Activated CD4-positive, alpha-beta T cell treated with anti-CD3 and anti-CD28 coated beads for 36 hours (primary cell): ENCODE data around the gene CCIN. TPM values are rescaled to one million over a fixed set of nuclear protein-coding genes. Genes with fewer than 3 reads are reported as not detected.
A peak's percentile ranks its signal among the peaks of the same experiment; 100 is the strongest.

Source experiments
- ATAC-seq: fragments of 200-7000 bp; cut with Tn5 transposase; one replicate; pipeline ENCODE4 v1.10.0; 2021; ENCODE audit warnings: mild to moderate bottlenecking, moderate library complexity
- CTCF ChIA-PET: fragments of 350-600 bp; sonication (Branson Sonifier 250); formaldehyde crosslinking; loops from one replicate; lab custom pipeline; 2021; ENCODE audit warnings: antibody characterized with exemption; lab: Charles Lee
- POLR2A ChIA-PET: fragments of 350-600 bp; sonication (Branson Sonifier 250); formaldehyde crosslinking; loops from one replicate; lab custom pipeline; 2021; ENCODE audit warnings: antibody characterized with exemption, inconsistent platforms; lab: Charles Lee
- DNase-seq: peaks from one replicate; pipeline ENCODE4 v3.0.0-alpha.2; 2020
- H3K27ac Mint-ChIP-seq: one replicate; pipeline ENCODE4 v1.8.0; 2021; ENCODE audit warnings: mixed read lengths
- H3K27me3 Mint-ChIP-seq: one replicate; pipeline ENCODE4 v1.8.0; 2021; ENCODE audit warnings: mixed read lengths
- H3K36me3 Mint-ChIP-seq: one replicate; pipeline ENCODE4 v1.8.0; 2021; ENCODE audit warnings: low read depth, mixed read lengths
- H3K4me1 Mint-ChIP-seq: one replicate; pipeline ENCODE4 v1.8.0; 2021; ENCODE audit warnings: mixed read lengths
- H3K4me3 Mint-ChIP-seq: one replicate; pipeline ENCODE4 v1.8.0; 2021; ENCODE audit warnings: mild to moderate bottlenecking, moderate library complexity, mixed read lengths
- H3K9me3 Mint-ChIP-seq: one replicate; pipeline ENCODE4 v1.8.0; 2021; ENCODE audit warnings: low read depth, mixed read lengths
- intact Hi-C, 2 experiments: fragments of 100-400 bp; cut with DNase I in 1 of 2; cut with micrococcal nuclease in 1 of 2; formaldehyde crosslinking; loops; one replicate each; pipeline versions ENCODE4 v1.14.2 to v1.15.1; 2022 to 2024; cut with DNase I, micrococcal nuclease
- total RNA-seq, 2 experiments: library from RNA; stranded (reverse); gene quantifications; one replicate each; pipeline ENCODE4 v1.2.3, GENCODE V29; 2021

Gene CCIN
- total RNA-seq, 2 experiments from 2014 or later: not detected

GRCh38 chr9:36148311-36149051 lies 20.7 kb upstream of the CCIN start:
- ChIA-PET CTCF (interaction anchor here (0.6 to 2.1 kb wide), 9 partner anchors 8 to 140 kb away, joined by 3 to 9 read pairs (median 4); partner anchors contain the start of gene CLTA), POLR2A (no interaction called here)
- H3K4me1 Mint-ChIP-seq: peaks cover 85% of the 10 kb centered on the region
- no peaks in the 10 kb centered on the region for H3K27me3 Mint-ChIP-seq
- intact Hi-C loops: no loop called here
- ATAC-seq (peak; percentile 3), DNase-seq (peak; percentile 84)
- peaks cover 12% of the 10 kb centered on the region for H3K9me3 Mint-ChIP-seq
- H3K4me3 Mint-ChIP-seq: no peak overlapping the region
- peaks cover 34% of the 10 kb centered on the region for H3K36me3 Mint-ChIP-seq
- peak overlapping the region; percentile 4 for H3K27ac Mint-ChIP-seq

DNA sequence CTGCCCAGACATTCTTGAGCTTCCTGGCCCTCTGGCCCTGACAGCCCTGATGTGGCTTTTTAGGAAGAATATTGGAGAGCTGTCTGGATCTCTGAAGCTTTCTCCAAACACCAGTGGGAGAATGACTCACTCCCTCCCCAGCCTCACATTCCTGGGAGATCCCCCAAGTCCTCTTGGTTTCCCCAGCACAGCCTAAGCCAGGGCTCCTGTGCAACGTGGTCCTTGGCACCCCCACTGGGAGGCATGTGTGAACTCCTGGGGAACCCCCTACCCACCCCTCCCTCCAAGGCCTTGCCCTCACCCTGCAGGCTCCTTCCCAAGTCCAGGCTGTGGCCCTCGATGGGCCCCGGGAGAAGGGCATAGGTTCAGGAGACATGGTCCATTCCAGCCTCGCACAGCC lies 20.0 kb upstream of the CCIN start:
- DNase-seq (no peak), ATAC-seq (no peak)
- Mint-ChIP-seq H3K36me3 (peaks cover 32% of the 10 kb centered on the region), H3K27me3 (no peaks in the 10 kb centered on the region), H3K4me3 (no peak overlapping the region), H3K9me3 (peaks cover 12% of the 10 kb centered on the region), H3K27ac (peak overlapping the region; percentile 4), H3K4me1 (peaks cover 84% of the 10 kb centered on the region)
- CTCF ChIA-PET: interaction anchor here (0.6 to 2.1 kb wide), 10 partner anchors 8 to 294 kb away, joined by 3 to 9 read pairs (median 4); partner anchors contain the start of gene CLTA
- POLR2A ChIA-PET: no interaction called here
- intact Hi-C loops: no loop called here

GRCh38 chr9:36150574-36151315 lies 18.4 kb upstream of the CCIN start:
- H3K36me3 Mint-ChIP-seq: peaks cover 21% of the 10 kb centered on the region
- peaks cover 76% of the 10 kb centered on the region for H3K4me1 Mint-ChIP-seq
- peak overlapping the region; percentile 95 for H3K27ac Mint-ChIP-seq

GRCh38 chr9:36151316-36152210 lies 17.6 kb upstream of the CCIN start:
- CTCF ChIA-PET: interaction anchor here (0.7 to 1.7 kb wide), 9 partner anchors 7 to 403 kb away, joined by 3 to 5 read pairs (median 4); partner anchors contain the start of genes CLTA and GLIPR2
- POLR2A ChIA-PET: interaction anchor here (0.6 to 1.7 kb wide), 2 partner anchors 38 to 144 kb away, joined by 4 to 8 read pairs; partner anchors contain the start of gene CLTA
- H3K4me1 Mint-ChIP-seq: peaks cover 69% of the 10 kb centered on the region

More at GRCh38 chr9:36150574-36151315, 18.4 kb upstream of the CCIN start:
- Mint-ChIP-seq H3K4me3 (peak overlapping the region; percentile 69), H3K27me3 (no peaks in the 10 kb centered on the region), H3K9me3 (peaks cover 7% of the 10 kb centered on the region)
- intact Hi-C loops: loop anchor here in 1 of 2 experiments (1.0 to 2.0 kb wide), 2 partner anchors 10 to 14 kb away; partner anchors contain the start of gene GLIPR2
- ChIA-PET CTCF (interaction anchor here (0.9 to 2.1 kb wide), 5 partner anchors 9 to 54 kb away, joined by 3 to 9 read pairs (median 4); partner anchors contain the start of genes CLTA and GLIPR2), POLR2A (interaction anchor here (0.6 to 1.7 kb wide), 2 partner anchors 39 to 143 kb away, joined by 4 to 8 read pairs; partner anchors contain the start of gene CLTA)
- no peak for ATAC-seq
- no peak for DNase-seq

GRCh38 chr9:36152741-36153438 lies 16.3 kb upstream of the CCIN start:
- Mint-ChIP-seq H3K9me3 (no peaks in the 10 kb centered on the region), H3K27me3 (no peaks in the 10 kb centered on the region), H3K4me1 (peaks cover 59% of the 10 kb centered on the region), H3K36me3 (peaks cover 13% of the 10 kb centered on the region), H3K27ac (no peak overlapping the region), H3K4me3 (no peak overlapping the region)
- POLR2A ChIA-PET: no interaction called here
- no peak for ATAC-seq
- DNase-seq: no peak
- intact Hi-C loops: loop anchor here in 1 of 2 experiments (2.0 kb wide), 1 partner anchor 16 kb away; the partner anchor contains the start of gene GLIPR2
- CTCF ChIA-PET: interaction anchor here (0.7 to 1.7 kb wide), 5 partner anchors 9 to 404 kb away, joined by 3 to 5 read pairs (median 3); partner anchors contain the start of gene GLIPR2

More at GRCh38 chr9:36151316-36152210, 17.6 kb upstream of the CCIN start:
- Mint-ChIP-seq H3K9me3 (no peaks in the 10 kb centered on the region), H3K27ac (peak overlapping the region; percentile 95), H3K27me3 (no peaks in the 10 kb centered on the region), H3K4me3 (peak overlapping the region; percentile 69), H3K36me3 (peaks cover 16% of the 10 kb centered on the region)
- ATAC-seq: peak; percentile 93
- intact Hi-C loops: loop anchor here (1.0 to 2.0 kb wide), 2 partner anchors 11 to 15 kb away; partner anchors contain the start of gene GLIPR2 (in 2 of the 2)
- DNase-seq: peak; percentile 93

- DNase-seq (no peak), ATAC-seq (no peak)
- Mint-ChIP-seq H3K27ac (no peak overlapping the region), H3K4me1 (peaks cover 50% of the 10 kb centered on the region), H3K36me3 (peaks cover 16% of the 10 kb centered on the region), H3K4me3 (no peak overlapping the region), H3K9me3 (no peaks in the 10 kb centered on the region), H3K27me3 (no peaks in the 10 kb centered on the region)
- POLR2A ChIA-PET: no interaction called here
- CTCF ChIA-PET: interaction anchor here (1.6 kb wide), 1 partner anchor 11 kb away, joined by 7 read pairs; no protein-coding TSS in a partner anchor
- intact Hi-C loops: loop anchor here in 1 of 2 experiments (2.0 kb wide), 1 partner anchor 17 kb away; the partner anchor contains the start of gene GLIPR2
These were observed 15.4 kb upstream of the CCIN start for GRCh38 chr9:36153746-36154145.

DNA sequence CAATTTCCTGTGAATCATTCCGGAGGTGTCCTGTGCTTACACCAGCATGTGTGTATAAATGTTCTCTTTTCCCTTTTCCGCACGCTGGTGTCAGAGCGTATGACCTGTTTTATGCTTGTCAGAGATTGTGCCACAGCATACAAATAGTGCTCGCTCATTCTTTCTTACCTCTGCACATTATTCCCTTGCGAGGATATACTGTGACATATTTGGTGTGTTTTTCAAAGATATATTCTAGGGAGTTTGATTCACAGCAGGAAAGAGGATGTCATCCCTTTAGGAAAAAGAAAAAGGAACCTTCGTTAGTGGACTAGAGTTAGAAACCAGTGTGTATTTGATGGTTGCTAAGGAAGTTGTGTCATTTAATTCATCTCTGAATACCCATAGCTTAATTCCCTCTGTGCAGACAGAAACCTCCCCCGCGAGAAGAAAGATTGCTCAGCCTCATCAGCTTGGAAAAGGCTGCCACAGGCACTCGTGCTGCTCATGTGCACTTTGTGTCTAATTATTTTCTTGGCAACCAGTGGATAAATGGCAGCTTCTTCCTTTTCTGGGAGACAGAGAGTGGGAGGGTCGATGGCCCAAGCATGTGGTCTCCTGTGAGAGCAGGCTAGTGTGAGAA lies 14.7 kb upstream of the CCIN start:
- POLR2A ChIA-PET: no interaction called here
- Mint-ChIP-seq H3K4me1 (peaks cover 45% of the 10 kb centered on the region), H3K36me3 (peaks cover 16% of the 10 kb centered on the region), H3K27ac (peak overlapping the region; percentile 61), H3K4me3 (no peak overlapping the region), H3K27me3 (no peaks in the 10 kb centered on the region), H3K9me3 (no peaks in the 10 kb centered on the region)
- DNase-seq (no peak), ATAC-seq (no peak)
- CTCF ChIA-PET: interaction anchor here (0.6 to 1.6 kb wide), 5 partner anchors 11 to 306 kb away, joined by 3 to 7 read pairs (median 3); no protein-coding TSS in a partner anchor
- intact Hi-C loops: no loop called here

- no peaks in the 10 kb centered on the region for H3K9me3 Mint-ChIP-seq
- DNase-seq (no peak), ATAC-seq (no peak)
- intact Hi-C loops: no loop called here
- ChIA-PET POLR2A (no interaction called here), CTCF (interaction anchor here (1.3 kb wide), 2 partner anchors 9 to 10 kb away, joined by 3 to 7 read pairs; no protein-coding TSS in a partner anchor)
- no peak overlapping the region for H3K27ac Mint-ChIP-seq
- H3K36me3 Mint-ChIP-seq: peaks cover 14% of the 10 kb centered on the region
- no peaks in the 10 kb centered on the region for H3K27me3 Mint-ChIP-seq
- no peak overlapping the region for H3K4me3 Mint-ChIP-seq
- peaks cover 31% of the 10 kb centered on the region for H3K4me1 Mint-ChIP-seq
These were observed 13.1 kb upstream of the CCIN start for GRCh38 chr9:36156116-36156515.

- H3K36me3 Mint-ChIP-seq: peaks cover 11% of the 10 kb centered on the region
- POLR2A ChIA-PET: no interaction called here
- no peak for ATAC-seq
- no peak overlapping the region for H3K27ac Mint-ChIP-seq
- H3K9me3 Mint-ChIP-seq: no peaks in the 10 kb centered on the region
- H3K4me1 Mint-ChIP-seq: peaks cover 17% of the 10 kb centered on the region
- H3K27me3 Mint-ChIP-seq: no peaks in the 10 kb centered on the region
- CTCF ChIA-PET: interaction anchor here (15.4 kb wide), 1 partner anchor 55 kb away, joined by 246 read pairs; no protein-coding TSS in a partner anchor
- no peak overlapping the region for H3K4me3 Mint-ChIP-seq
- DNase-seq: no peak
- intact Hi-C loops: no loop called here
These were observed 11.1 kb upstream of the CCIN start for GRCh38 chr9:36158122-36158521.
